Lower leg skin (tissue), 4 donors: ENCODE results near the gene GPC6. TPM values are rescaled to one million over a fixed set of nuclear protein-coding genes. Genes with fewer than 3 reads are reported as not detected.

Source experiments
- DNase-seq, 2 donors: peaks; one replicate each; pipeline ENCODE4 v3.0.0-alpha.2; 2019; ENCODE audit warnings: low spot score in 2 of 2
- H3K4me3 ChIP-seq: fragments of 200-600 bp; sonication (generic); 2 replicates; pipeline ENCODE4 v1.5.1; 2017; ENCODE audit warnings: mild to moderate bottlenecking, low read depth; ENCODE audit not compliant: poor library complexity, severe bottlenecking
- POLR2A ChIP-seq, 2 donors: fragments of 450-650 bp; IDR thresholded peaks; one replicate each; pipeline ENCODE4 v1.6.1; 2016 to 2017; ENCODE audit warnings: antibody characterized with exemption in 2 of 2, mild to moderate bottlenecking in 1 of 2, moderate library complexity in 1 of 2
- WGBS, 2 donors: methylation state at CpG; one replicate each; pipeline ENCODE4 v1.1.5; 2018; 5-methylcytosine and 5-hydroxymethylcytosine counted together
- intact Hi-C: fragments of 100-400 bp; cut with DNase I; formaldehyde crosslinking; loops from one replicate; pipeline ENCODE4 v1.15.0; 2023; ENCODE audit warnings: low total_unique reads
- total RNA-seq, 4 donors: library from RNA; depleted of rRNA; stranded (reverse); fragments of >200 nt; gene quantifications; one replicate each; pipeline ENCODE4 v1.1.0, GENCODE V29; 2016
- TF ChIP-seq, protein P1 (sequence below), 3 donors: fragments of 450-650 bp; IDR thresholded peaks; one replicate each; pipeline ENCODE4 v1.5.1; 2016; ENCODE audit warnings: antibody characterized with exemption in 3 of 3, mild to moderate bottlenecking in 3 of 3, moderate library complexity in 2 of 3

The GPC6 gene
- total RNA-seq, 4 donors from 2014 or later, result 1.4 to 5.2 (median 2.5) TPM

DNA sequence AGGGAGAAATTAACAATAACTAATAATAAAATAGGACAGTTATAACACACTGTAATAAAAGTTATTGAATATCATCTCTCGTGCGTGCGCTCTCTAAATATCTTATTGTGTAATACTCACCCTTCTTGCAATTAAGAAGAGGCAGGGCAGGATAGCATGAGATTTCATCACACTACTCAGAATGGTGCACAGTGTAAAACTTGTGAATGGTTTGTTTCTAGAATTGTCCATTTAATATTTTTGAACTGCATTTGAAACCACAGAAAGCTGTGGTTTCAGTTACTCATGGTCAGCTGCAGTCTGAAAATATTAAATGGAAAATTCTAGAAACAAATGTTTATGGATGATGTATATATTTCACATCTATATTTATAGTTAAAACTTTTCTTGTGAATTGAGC, 1091.8 kb downstream of the GPC6 start:
- no peak for DNase-seq
- intact Hi-C loops, result no loop called here
- H3K4me3 ChIP-seq, result no peak overlapping the region
- 77 to 82% methylated on average over 3 of the region's 3 CpGs for WGBS, 2 donors
- TF ChIP-seq POLR2A (IDR thresholded peaks at IDR 0.05), result no peak
- TF ChIP-seq, protein P1, sequence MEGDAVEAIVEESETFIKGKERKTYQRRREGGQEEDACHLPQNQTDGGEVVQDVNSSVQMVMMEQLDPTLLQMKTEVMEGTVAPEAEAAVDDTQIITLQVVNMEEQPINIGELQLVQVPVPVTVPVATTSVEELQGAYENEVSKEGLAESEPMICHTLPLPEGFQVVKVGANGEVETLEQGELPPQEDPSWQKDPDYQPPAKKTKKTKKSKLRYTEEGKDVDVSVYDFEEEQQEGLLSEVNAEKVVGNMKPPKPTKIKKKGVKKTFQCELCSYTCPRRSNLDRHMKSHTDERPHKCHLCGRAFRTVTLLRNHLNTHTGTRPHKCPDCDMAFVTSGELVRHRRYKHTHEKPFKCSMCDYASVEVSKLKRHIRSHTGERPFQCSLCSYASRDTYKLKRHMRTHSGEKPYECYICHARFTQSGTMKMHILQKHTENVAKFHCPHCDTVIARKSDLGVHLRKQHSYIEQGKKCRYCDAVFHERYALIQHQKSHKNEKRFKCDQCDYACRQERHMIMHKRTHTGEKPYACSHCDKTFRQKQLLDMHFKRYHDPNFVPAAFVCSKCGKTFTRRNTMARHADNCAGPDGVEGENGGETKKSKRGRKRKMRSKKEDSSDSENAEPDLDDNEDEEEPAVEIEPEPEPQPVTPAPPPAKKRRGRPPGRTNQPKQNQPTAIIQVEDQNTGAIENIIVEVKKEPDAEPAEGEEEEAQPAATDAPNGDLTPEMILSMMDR (IDR thresholded peaks at IDR 0.05), result no peak

DNA sequence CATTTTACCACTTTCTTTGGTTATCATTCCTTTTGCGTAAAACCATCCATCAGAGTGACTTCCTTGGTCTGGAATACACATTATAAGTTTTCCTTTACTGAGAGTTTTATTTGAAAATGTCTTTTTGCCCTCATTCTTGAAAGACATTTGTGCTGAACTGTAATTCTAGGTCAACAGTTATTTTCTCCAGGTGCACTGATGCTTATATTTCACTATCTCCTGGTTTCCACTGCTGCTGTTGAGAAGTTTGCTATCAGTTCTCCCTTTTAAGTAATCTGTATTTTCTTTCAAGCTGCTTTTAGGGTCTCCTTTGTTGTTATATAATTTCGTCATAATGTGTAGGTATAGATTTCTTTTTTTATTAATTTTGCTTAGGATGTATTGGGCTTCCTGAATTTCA, 1092.9 kb downstream of the GPC6 start:
- no peak for DNase-seq
- WGBS, 2 donors, result 95 to 97% methylated on average over 2 of the region's 2 CpGs
- TF ChIP-seq POLR2A (IDR thresholded peaks at IDR 0.05), result no peak
- TF ChIP-seq, protein P1 (IDR thresholded peaks at IDR 0.05), result no peak
- intact Hi-C loops, result no loop called here
- no peak overlapping the region for H3K4me3 ChIP-seq

DNA sequence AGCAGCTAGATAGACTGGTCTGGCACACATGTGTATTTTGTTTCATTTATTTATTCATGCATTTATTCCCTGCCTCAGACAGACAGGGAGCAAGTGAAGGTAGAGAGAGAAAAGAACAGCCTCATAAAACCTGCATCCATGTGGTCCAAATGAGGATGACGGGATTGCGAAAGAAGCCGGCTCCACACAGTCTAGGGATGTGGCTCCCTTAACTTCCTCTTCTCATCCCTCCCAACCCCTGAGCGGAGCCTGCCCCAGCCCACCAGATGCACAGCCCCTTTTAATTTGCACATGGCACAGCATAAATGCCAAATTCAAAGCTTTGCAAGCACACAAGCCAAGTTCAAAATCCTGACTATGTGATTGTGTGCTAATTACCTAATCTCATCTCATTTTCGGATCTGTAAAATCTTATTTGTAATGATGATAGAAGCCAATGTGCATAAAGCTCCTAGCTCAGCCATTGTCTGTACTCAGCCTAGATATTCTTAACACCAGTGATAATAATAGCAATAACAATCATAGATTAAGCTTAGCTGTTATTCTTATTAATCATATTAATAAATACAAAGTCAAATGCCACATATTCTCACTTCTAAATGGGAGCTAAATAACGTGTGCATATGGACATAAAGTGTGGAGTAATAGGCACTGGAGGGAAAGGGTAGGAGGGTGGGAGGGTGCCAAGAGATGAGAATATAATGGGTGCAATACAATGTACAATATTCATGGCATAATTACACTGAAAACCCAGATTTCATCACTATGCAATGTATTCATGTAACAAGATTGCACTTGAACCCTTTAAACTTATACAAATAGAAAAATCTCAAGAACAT, 1096.5 kb downstream of the GPC6 start:
- intact Hi-C loops, result no loop called here
- 71 to 76% methylated on average over 6 of the region's 6 CpGs for WGBS, 2 donors
- TF ChIP-seq, protein P1 (IDR thresholded peaks at IDR 0.05), result no peak
- TF ChIP-seq POLR2A (IDR thresholded peaks at IDR 0.05), result no peak
- H3K4me3 ChIP-seq, result no peak overlapping the region
- DNase-seq, result no peak

DNA sequence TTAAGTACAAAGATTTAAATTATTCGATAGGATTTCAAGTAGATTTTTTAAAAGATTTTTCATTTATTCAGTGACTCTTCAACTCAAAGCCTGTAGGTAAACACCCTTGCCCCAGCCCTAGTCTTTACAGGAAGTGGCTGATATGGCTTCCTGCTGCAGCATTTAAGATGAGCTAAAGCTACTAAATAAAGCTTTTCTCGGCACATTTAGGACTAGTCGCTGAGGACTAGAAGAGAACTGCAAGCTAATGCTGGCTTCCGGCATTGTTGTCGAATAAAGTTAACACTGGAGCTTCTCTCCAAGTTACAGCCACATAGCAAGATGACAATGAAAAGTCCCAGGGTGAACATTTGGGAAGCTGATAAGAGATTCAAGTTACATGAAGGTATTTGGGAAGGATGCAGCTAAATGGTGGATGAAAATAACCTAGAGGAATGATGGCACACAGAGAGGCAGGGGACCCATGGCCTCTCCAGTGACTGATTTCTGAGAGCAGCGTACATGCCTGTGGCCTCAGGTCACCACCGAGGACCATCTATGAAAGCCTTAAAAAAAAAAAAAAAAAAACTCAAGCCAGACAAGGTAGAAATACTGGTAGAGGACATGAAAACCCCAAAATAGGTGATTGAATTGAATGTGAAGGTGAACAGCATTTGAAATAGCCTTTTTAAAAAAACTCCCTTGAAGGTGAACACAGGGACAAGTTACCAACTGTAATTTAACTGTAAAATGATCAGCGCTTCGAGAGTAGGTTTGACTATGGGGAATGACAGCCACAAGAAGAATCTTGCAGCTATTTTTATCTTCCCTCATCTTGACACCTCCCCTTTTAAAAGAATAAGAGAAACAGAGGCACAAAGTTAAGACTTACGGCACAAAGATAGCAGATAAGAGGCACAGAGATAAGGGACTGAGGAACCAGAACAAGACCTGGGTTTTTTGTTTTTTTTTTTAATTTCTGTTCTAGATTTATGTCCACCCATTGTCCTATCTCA, 1097.5 kb downstream of the GPC6 start:
- WGBS, 2 donors, result 76 to 82% methylated on average over 10 of the region's 10 CpGs
- intact Hi-C loops, result no loop called here
- TF ChIP-seq POLR2A (IDR thresholded peaks at IDR 0.05), result no peak
- TF ChIP-seq, protein P1 (IDR thresholded peaks at IDR 0.05), result no peak
- H3K4me3 ChIP-seq, result no peak overlapping the region
- DNase-seq, result no peak

DNA sequence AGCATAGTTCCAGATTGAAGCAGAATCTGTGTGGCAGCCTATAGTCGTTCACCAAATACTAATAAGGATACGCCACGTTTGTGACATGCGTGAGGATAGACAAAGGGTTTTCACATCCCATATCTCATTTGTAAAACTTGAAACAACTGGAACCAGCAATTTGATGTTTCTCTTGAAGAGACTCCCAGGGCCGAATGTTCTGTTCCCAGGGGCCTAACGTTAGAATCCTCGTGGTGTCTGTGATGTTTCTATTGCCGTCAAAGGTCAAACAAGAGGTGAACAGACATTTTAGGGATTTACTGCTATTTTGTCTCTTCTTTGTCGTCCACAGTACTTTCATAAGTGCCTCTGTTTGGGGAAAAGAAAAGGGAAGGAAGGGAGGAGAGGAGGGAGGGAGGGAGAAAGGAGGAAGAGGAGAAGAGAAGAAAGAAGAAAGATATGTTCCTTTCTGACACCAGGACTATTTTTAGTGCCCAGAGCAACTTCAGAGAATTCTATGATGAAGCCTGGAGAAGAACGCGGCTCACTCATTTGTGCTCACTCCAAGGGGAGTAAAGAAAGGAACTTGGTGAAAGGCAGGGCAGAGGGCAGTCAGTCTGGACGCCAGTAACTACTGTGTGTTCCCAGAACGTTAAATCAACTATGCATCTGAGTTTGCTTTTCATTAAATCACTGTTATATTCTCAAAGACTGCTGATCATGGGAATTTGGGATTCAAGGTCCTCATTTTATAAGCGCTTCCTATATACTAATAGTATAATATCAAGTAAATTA, 1098.3 kb downstream of the GPC6 start:
- 70 to 81% methylated on average over 14 of the region's 14 CpGs for whole genome bisulfite sequencing, 2 donors
- DNase-seq, result no peak

More for the DNA sequence above, 1098.3 kb downstream of the GPC6 start:
- intact Hi-C loops, result no loop called here
- H3K4me3 ChIP-seq, result no peak overlapping the region
- TF ChIP-seq, protein P1 (IDR thresholded peaks at IDR 0.05), result no peak
- TF ChIP-seq POLR2A (IDR thresholded peaks at IDR 0.05), result no peak
